HG03575 (cell line): ENCODE measurements around the gene VPS33B.
"Not testable (repeated sequence)": the region's sequence is repeated elsewhere in the genome, so short reads cannot be mapped to it uniquely, and the experiment has no call there.

Experiments used
- ATAC-seq: cut with Tn5 transposase; IDR thresholded peaks from one replicate; pipeline ENCODE4 v1.9.1; 2021; ENCODE audit not compliant: unreplicated experiment, insufficient number of reproducible peaks, low FRiP score; ENCODE audit errors: extremely low read depth

Gene VPS33B

DNA sequence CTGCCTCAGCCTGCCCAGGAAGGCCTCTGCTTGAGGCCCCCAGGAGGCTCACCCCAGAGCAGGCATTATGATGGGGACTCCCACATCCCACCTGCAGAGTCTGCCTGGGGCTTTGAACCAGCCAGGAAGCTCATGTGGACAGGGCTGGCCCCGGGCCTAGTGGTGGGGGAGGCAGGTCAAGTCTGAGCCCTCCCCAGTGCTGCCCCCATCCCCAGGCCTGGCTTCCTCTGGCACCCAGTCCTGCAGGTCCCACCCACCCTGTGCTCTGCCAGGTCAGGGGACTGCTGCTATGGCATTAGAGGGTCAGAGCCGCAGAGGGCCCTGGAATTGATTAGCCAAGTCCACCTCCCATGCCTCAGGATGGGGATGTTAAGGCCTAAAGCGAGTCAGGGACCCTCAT, 17.6 kb upstream of the VPS33B start:
- no peak for ATAC-seq

DNA sequence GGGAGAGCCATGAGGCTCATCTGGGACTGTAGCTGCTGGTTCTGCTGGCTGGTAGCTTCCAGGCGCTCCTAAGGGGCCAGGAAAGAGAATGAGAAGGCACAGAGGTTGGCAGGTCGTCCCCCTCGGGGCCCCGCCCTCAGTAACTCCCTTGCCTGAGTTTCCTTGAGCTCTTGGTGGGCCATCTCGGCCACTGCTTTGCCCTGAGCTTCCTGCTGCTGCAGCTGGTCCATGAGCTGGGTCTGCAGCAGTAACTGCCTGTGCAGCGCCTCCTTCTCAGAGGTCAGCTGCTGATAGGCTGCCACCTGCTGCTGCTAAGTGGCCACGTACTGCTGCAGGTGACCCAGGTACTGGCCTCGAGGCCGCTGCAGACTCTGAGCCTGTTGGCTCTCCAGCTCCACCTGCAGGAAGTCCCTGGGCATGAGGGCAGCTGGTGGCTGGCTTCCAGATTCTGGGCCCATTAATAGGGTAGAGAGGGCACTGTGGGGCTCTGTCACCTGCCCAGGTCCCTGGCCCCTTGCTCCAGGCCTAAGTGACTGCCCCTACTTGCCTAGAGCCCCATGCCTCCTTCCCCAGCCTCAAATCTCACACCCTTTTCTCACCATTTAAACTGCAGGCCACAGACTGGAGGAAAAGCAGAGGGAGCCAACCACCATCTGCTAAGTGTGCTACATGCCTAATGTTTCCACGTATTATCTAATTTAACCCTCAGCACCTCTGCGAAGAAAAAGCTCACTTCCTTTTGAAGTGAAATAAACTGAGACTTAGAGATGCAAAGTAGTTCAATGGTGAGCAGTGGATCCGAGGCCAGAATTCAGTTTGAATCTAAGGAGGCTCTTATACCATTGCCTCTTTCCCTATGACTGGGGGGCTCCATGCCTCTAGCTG, 10.8 kb upstream of the VPS33B start:
- ATAC-seq, result no peak

DNA sequence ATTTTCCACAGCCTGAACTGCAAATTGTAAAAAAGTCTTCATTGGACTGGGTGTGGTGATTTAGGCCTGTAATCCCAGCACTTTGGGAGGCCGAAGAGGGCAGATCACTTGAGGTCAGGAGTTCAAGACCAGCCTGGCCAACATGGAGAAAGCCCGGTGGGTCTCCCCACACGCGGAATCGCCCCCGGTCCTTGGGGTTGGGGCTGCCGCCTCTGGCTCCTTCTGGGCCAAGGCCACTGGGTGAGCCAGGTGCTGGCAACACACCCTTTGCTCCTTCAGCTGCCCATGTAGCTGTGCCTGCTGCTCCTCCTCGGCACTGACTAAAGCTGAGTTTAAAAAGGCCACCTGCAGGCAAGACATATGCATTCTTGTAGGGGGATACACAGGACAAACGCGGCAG, 9.4 kb upstream of the VPS33B start:
- ATAC-seq, result no peak

DNA sequence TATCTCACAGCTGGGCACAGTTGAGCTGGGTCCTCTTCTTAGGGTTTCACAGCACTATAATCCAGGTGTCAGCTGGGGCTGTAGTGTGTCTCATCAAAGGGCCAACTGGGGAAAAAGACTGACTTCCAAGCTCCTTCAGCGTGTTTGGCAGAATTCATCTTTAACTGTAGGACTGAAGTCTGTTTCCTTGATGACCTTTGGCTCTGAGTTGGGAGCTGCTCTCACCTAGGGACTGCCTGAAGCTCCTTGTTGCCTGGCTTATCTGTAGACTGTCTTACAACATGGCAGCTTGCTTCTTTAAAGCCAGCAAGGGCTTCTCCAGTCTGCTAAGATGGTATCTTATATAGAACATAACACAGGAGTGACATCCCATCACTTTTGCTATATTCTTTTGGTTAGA, 5.3 kb upstream of the VPS33B start:
- ATAC-seq, result no peak

DNA sequence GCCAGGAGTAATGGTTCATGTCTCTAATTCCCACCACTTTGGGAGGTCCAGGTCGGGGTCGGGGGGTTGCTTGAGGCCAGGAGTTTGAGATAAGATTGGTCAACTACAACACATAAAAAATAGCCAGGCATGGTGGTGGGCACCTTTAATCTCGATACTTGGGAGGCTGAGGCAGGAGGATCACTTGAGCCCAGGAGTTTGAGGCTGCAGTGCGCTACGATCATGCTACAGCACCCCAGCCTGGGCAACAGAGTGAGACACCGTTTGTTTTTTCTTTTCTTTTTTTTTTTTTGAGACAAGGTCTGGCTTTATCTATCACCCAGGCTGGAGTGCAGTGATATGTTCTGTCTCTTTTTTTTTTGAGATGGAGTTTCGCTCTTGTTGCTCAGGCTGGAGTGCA, 1.3 kb upstream of the VPS33B start:
- no peak for ATAC-seq

DNA sequence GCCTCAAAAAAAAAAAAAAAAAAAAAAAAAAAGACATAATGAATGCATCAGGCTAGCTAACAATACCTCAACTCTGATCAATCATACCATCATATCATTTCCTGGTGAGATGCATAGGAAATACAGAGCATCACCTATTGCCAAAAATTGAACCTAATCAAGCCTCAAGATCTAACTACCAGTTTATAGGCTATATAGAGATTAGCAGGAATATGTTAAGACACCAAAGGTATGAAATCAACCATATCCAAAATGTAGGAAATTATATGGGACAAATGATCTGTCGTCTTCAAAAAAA, 387 bp upstream of the VPS33B start:
- ATAC-seq, result peak; percentile 8

DNA sequence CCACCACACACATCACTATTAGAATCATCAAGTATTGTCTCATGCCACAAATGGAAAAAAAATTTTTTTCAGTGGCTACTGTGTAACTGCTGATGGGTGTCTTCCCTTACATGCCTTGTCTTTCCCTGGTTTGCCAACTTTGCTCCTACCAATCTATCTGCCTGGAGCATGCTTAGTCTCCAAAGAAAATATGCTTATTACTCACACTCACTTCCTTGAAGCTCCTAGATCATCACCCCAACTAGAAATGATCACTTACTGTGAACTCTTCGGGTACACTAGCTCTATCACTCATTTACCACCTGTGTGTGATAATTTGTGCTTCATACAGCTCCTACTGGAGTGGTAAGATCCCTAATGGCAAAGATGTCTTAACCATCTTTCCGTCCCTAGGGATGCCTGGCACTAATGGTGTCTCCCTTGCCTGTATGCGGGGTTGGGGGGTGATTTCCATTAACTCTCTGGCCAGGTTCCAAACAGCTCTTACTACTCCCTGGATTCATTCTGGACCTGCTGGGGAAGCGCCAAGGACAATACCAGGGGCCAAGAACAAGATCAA, 799 bp downstream of the VPS33B start:
- no peak for ATAC-seq

DNA sequence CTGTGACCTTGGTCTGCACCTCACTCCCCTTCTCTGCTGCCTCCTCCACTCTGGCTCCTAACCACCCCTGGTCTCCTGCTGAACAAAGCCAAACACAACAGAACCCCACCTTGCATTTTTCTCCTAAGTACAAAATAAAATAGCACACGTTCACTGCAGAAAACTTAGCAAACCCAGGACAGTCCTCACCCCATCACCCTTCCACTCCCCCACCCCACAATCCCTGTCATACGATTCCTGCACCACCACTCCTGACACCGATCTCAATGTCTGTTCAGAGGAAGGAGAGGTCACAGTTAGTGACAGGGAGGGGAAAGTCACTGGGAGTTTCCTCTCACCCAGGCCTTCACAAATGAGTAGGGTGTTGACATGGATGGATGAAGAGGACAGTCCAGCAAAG, 4.2 kb downstream of the VPS33B start:
- ATAC-seq, result no peak

DNA sequence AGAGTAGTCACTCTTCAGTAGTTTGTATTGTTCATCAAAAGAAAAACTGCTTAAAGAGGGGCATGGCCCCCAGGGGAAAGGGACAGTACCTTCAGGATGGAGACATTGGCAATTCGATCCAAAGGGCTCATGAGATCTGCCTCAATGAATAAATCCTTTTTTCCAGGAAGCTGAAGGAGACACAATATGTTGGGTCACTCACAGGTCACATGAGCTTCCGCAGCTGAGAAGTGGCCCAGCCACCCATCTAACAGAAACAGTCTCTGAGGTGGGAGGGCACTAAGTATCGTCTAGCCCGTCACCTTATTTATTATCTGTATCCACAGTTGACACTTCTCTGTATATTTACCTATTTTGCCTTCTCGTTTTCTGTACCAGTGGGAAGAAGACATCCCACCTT, 4.7 kb downstream of the VPS33B start:
- ATAC-seq, result no peak

DNA sequence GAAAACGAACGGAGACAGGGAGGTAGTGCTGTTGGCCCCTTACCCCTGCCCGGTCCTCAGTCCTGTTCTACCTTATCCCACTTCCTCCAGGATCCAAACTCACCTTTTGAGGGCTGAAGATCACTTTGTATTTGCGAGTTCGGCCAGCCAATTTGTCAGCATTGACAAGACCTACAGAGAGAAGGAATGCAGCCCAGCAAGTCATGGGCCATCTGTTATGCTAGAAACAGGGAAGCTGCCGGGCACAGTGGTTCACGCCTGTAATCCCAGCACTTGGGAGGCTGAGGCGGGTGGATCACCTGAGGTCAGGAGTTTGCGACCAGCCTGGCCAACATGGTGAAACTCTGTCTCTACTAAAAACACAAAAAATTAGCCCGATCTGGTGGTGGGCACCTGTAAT, 8.7 kb downstream of the VPS33B start:
- ATAC-seq, result not testable (repeated sequence)

DNA sequence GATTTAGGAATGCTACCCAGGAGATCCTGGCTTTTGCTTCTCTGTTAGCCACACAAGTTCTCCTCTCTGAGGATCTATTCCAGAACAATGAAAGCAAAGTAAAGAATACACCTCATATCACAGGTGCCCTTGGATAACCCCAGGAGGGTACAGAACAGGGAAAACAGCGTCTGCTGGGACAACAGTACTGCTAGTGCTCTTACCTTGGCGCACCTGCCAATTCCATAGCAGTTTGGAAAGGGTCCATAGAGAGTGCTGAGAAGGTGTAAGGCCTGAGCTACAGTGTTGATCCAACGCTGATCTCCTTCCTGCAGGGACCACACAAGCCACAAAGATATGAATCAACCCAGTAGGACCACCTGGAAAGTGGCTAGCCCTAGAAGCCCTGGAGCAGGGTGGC, 15.1 kb downstream of the VPS33B start:
- no peak for ATAC-seq

DNA sequence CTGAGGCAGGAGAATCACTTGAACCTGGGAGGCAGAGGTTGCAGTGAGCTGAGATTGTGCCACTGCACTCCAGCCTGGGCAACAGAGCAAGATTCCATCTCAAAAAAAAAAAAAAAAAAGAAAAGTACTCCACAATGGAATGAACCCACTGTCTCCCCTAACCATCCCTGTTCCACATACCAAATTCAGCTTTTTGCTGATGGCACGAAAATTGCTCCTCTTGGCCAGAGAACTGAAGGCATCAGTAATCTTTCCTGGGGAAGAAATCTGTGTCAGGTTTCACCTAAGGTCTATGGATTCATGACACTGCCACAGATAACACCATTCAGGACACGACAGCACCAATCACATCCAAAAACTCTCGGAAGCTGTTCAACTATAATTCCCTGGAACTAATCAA, 21.2 kb downstream of the VPS33B start:
- ATAC-seq, result no peak

DNA sequence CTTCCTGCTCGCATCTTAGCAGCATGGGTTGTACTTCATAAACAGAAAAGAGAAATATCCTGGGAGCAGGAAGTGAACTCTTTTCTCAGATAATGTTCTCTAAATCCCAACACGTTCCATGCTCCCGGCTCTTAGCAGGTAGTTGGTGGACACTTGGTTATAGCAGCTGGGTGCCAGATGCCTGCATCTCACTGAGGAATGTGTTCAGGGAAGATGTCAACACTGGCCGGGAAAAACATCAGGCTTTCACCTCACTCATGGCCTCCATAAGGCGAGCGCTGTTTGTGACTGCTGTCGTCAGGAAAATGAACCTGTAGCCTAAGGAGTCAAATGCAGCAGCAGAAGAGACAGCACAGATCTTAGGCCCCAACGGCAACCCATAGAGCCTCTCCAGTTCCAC, 23.7 kb downstream of the VPS33B start:
- no peak for ATAC-seq

DNA sequence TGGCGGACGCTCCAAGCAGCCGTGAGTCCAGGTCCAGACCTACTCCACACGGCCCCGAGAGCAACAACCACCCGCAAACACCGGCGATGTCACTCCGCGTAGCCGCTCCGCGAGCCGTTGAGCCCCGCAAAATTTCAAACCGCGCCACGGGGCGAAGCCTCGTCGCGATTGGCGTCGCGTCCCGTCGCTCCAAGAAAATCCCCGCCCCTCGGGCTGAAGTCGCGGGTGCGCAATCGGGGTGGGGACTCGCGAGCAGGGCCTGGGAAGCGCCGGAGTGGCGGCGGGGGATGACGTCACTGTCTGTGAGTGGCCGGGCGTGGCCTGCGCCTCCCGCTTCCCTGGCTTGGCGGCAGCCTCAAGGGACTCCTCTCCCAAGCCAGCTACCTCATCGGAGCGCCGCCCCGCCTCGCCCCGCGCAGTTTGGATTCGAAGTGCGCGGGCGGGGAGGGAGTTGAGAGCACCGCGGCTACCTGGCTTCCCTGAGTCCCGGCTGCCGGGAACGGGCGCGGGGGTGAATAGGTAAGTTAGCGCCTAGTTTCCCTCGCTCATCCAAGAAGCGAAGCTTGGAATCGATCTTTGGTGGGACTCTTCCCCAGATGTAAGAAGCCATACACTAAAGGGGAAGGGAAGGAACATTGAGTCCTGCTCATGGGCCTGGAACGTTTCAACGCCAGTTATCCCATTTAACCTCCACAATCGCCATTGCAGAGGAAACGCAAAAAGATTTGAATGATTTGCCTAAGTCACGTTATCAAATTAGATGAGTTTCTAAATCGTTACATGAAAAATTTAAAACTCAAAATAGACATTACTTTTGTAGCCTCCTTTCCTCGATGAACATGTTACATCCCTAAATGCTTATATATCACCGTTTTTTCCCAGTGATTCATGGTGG, 27.7 kb downstream of the VPS33B start, which contains the start of gene PRC1:
Gene PRC1 (minus strand): TSS at position 119 of the 895 bp plus-strand sequence. CDS start 118 bp downstream, at position 1.
- ATAC-seq, result peak; percentile 63

DNA sequence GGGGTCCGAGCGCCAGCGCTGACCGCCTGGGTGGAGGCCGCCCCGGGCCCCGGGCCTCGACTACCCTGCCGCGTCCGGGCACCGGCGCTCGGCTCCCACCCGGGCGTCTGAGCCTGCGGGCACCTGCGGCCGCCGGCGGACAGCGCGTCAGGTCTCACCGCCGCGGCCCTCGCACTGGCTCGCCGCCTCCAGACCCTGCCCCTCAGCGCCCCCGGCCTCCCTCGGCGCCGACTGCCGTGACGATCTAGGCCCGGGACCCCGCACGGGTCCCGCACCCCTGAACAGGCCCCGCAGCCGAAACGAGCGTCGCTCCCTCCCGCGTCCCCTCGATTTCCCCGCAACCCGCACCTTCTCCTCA, 28.4 kb downstream of the VPS33B start:
- ATAC-seq, result no peak

DNA sequence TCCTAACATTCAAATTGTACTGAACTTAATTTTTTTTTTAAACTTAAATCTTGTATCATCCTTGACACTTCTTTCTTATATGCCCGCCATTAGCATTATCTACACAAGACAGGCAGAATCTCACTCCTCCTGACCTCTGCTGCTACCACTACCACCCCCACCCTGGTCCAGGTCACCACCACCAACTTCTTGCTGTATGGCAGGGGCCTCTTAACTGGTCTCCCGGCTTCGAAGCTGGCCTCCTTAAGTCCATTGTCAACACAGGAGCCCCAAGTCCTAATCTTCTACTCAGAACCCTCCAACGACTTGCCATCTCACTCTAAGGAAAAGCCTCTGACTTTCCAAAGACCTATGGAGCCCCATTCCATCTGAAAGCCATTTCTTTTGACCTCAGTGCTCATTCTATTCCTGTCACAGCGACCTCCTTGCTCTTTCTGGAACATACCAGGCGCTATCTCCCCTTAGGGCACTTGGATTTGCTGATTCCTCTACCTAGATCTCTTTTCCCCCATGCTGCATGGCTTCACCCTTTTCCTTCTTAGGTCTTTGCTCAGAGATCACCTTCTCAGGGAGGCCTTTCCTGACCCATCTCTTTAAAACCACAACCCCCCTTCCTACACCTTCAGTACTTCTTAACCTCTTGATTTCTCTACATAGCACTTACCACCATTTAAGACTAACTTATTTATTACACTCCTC, 30.7 kb downstream of the VPS33B start:
- ATAC-seq, result no peak

DNA sequence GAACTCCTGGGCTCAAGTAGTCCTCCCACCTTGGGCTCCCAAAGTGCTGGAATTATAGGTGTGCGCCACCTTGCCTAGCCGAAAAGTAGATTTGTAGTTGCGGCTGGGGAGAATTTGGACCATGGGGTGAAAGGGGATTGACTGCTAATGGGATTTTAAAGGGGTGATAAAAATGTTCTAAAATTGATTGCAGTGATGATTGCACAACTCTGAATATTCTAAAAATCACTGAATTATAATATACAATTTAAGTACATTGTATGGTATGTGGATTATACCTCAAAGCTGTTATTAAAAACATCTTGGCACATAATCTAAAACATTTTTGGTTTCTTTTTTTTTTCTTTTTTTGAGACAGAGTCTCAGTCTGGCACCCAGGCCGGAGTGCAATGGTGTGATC, 31.9 kb downstream of the VPS33B start:
- no peak for ATAC-seq

DNA sequence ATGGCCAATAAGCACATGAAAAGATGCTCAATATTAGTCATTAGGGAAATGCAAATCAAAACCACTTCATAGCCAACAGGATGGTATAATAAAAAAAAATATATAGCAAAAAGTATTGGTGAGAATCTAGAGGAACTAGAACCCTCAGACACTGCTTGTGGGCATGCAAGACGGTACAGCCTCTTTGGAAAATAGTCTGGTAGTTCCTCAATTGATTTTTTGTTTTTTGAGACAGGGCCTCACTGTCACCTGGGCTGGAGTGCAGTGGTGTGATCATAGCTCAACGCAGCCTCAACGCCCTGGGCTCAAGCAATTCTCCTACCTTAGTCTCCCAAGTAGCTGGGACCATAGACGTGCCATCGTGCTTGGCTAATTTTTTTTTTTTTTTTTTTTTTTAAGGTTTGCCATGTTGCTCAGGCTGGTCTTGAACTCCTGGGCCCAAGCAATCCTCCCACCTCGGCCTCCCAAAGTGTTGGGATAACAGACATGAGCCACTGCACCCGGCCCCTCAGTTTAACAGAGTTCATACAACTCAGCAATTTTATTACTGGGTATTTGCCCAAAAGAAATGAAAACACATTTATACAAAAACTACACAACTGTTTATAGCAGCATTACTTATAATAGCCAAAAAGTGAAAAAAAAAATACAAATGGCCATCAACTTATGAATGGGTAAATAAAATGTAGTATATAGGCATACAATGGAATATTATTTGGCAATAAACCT, 33.2 kb downstream of the VPS33B start:
- no peak for ATAC-seq

DNA sequence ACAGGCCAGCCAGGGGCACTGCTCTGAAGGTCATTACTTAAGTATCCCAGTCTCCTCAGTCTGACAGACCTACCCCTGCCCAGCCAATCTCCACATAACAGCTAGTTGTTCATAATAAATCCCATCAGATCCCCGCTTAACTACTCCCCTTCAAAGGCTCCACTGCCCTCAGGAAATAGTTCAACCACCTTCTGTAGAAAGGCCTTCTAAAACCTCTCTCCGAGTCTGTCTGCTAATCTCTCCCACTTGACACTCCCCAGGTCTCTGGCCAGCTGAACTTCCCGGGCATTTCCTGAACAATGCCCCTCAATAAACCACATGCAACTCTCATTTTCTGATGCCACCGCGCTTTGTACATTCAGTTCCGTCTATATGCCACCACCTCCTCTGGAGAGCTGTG, 34.1 kb downstream of the VPS33B start:
- no peak for ATAC-seq
